A549 (cell line): ENCODE measurements around the gene ADK.

Source experiments
- CHD2 ChIP-seq: fragments of 150-350 bp; IDR thresholded peaks from 2 replicates; pipeline ENCODE4 v1.6.1; 2014; ENCODE audit warnings: low read length; ENCODE audit not compliant: partially characterized antibody
- CHD4 ChIP-seq: fragments of 200-600 bp; sonication (generic); IDR thresholded peaks from 2 replicates; pipeline ENCODE4 v1.6.1; 2016; ENCODE audit warnings: antibody characterized with exemption, mild to moderate bottlenecking, borderline replicate concordance
- JUN ChIP-seq, 2 experiments: fragments of >200 bp; sonication (Bioruptor Twin); formaldehyde crosslinking; IDR thresholded peaks; 2 replicates in 1 of 2; 3 replicates in 1 of 2; pipeline ENCODE4 v1.6.1; 2016 to 2017
- KDM1A ChIP-seq: fragments of 200-600 bp; sonication (generic); IDR thresholded peaks from 2 replicates; pipeline ENCODE4 v1.6.1; 2016; ENCODE audit warnings: low read depth, mild to moderate bottlenecking
- KDM5A ChIP-seq: fragments of 200-600 bp; sonication (generic); IDR thresholded peaks from 2 replicates; pipeline ENCODE4 v1.6.1; 2016; ENCODE audit warnings: antibody characterized with exemption, mild to moderate bottlenecking
- NFE2L2 ChIP-seq: fragments of 150-350 bp; conservative IDR thresholded peaks from 2 replicates; pipeline ENCODE4 v1.6.1; 2014; ENCODE audit warnings: low read length
- POLR2A ChIP-seq: IDR thresholded peaks from 2 replicates; pipeline ENCODE4 v1.6.1; 2012; ENCODE audit warnings: mild to moderate bottlenecking, low read length
- SMC3 ChIP-seq: fragments of >200 bp; sonication (Bioruptor Twin); formaldehyde crosslinking; IDR thresholded peaks from 3 replicates; pipeline ENCODE4 v1.6.1; 2018; ENCODE audit warnings: inconsistent platforms
- TF ChIP-seq, protein P1 (sequence below): fragments of >200 bp; sonication (Bioruptor Twin); formaldehyde crosslinking; IDR thresholded peaks from 3 replicates; pipeline ENCODE4 v1.5.1; 2016
- TF ChIP-seq, protein P2 (sequence below): fragments of 200-600 bp; sonication (generic); IDR thresholded peaks from 2 replicates; pipeline ENCODE4 v1.6.1; 2016; ENCODE audit warnings: antibody characterized with exemption, mild to moderate bottlenecking, moderate library complexity
- TF ChIP-seq, protein P3 (sequence below): fragments of 450-650 bp; IDR thresholded peaks from 2 replicates; pipeline ENCODE4 v1.6.1; 2014; ENCODE audit warnings: antibody characterized with exemption

DNA sequence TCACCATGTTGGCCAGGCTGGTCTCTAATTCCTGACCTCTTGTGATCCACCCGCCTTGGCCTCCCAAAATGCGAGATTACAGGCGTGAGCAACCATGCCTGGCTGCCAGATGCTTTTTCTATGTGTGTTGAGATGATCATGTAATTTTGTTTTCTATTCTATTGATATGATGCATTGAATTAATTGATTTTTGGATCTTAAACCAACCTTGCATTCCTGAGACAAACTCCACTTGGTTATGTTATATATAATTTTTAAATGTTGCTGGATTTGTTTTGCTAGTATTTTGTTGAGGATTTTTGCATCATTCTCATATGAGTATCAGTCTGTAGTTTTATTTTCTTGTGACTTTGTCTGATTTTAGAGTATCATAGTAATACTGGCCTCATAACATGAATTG is 192.8 kb downstream of the ADK start:
- TF ChIP-seq, protein P1, sequence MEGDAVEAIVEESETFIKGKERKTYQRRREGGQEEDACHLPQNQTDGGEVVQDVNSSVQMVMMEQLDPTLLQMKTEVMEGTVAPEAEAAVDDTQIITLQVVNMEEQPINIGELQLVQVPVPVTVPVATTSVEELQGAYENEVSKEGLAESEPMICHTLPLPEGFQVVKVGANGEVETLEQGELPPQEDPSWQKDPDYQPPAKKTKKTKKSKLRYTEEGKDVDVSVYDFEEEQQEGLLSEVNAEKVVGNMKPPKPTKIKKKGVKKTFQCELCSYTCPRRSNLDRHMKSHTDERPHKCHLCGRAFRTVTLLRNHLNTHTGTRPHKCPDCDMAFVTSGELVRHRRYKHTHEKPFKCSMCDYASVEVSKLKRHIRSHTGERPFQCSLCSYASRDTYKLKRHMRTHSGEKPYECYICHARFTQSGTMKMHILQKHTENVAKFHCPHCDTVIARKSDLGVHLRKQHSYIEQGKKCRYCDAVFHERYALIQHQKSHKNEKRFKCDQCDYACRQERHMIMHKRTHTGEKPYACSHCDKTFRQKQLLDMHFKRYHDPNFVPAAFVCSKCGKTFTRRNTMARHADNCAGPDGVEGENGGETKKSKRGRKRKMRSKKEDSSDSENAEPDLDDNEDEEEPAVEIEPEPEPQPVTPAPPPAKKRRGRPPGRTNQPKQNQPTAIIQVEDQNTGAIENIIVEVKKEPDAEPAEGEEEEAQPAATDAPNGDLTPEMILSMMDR: no peak
- TF ChIP-seq NFE2L2 (no peak), POLR2A (no peak), KDM5A (no peak), KDM1A (no peak), CHD2 (no peak), JUN (IDR thresholded peaks at IDR 0.05) (no peak), SMC3 (no peak), CHD4 (no peak)
- TF ChIP-seq, protein P2, sequence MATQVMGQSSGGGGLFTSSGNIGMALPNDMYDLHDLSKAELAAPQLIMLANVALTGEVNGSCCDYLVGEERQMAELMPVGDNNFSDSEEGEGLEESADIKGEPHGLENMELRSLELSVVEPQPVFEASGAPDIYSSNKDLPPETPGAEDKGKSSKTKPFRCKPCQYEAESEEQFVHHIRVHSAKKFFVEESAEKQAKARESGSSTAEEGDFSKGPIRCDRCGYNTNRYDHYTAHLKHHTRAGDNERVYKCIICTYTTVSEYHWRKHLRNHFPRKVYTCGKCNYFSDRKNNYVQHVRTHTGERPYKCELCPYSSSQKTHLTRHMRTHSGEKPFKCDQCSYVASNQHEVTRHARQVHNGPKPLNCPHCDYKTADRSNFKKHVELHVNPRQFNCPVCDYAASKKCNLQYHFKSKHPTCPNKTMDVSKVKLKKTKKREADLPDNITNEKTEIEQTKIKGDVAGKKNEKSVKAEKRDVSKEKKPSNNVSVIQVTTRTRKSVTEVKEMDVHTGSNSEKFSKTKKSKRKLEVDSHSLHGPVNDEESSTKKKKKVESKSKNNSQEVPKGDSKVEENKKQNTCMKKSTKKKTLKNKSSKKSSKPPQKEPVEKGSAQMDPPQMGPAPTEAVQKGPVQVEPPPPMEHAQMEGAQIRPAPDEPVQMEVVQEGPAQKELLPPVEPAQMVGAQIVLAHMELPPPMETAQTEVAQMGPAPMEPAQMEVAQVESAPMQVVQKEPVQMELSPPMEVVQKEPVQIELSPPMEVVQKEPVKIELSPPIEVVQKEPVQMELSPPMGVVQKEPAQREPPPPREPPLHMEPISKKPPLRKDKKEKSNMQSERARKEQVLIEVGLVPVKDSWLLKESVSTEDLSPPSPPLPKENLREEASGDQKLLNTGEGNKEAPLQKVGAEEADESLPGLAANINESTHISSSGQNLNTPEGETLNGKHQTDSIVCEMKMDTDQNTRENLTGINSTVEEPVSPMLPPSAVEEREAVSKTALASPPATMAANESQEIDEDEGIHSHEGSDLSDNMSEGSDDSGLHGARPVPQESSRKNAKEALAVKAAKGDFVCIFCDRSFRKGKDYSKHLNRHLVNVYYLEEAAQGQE: no peak
- TF ChIP-seq, protein P3, sequence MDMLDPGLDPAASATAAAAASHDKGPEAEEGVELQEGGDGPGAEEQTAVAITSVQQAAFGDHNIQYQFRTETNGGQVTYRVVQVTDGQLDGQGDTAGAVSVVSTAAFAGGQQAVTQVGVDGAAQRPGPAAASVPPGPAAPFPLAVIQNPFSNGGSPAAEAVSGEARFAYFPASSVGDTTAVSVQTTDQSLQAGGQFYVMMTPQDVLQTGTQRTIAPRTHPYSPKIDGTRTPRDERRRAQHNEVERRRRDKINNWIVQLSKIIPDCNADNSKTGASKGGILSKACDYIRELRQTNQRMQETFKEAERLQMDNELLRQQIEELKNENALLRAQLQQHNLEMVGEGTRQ: no peak
